ENCODE data around the gene PCDHB1.

Gene PCDHB1

GRCh38 chr5:141050622-141051520, at the start of gene PCDHB1:
PCDHB1 (plus strand) TSS chr5:141051374; CDS start chr5:141051471, 97 bp downstream.
- DNase-seq, result no peak

- no peak for DNase-seq
Observed at GRCh38 chr5:141001446-141001843, 49.7 kb upstream of the PCDHB1 start.

GRCh38 chr5:141001844-141002604, 49.1 kb upstream of the PCDHB1 start:
- no peak for DNase-seq

- DNase-seq, result no peak
Observed at GRCh38 chr5:141002605-141002965, 48.6 kb upstream of the PCDHB1 start.

- no peak for DNase-seq
Observed at GRCh38 chr5:141003031-141003430, 48.1 kb upstream of the PCDHB1 start.

GRCh38 chr5:141003791-141004611, 47.2 kb upstream of the PCDHB1 start:
- DNase-seq, result no peak

GRCh38 chr5:141007791-141008190, 43.4 kb upstream of the PCDHB1 start:
- DNase-seq, result no peak

GRCh38 chr5:141010047-141010793, 41.0 kb upstream of the PCDHB1 start:
- DNase-seq, result no peak

- no peak for DNase-seq
Observed at GRCh38 chr5:141017943-141018342, 33.2 kb upstream of the PCDHB1 start.

GRCh38 chr5:141022384-141022783, 28.8 kb upstream of the PCDHB1 start:
- no peak for DNase-seq

- no peak for DNase-seq
Observed at GRCh38 chr5:141031006-141031405, 20.2 kb upstream of the PCDHB1 start.

GRCh38 chr5:141032626-141033025, 18.5 kb upstream of the PCDHB1 start:
- no peak for DNase-seq

GRCh38 chr5:141039061-141039460, 12.1 kb upstream of the PCDHB1 start:
- DNase-seq, result no peak

- DNase-seq, result no peak
Observed at GRCh38 chr5:141039517-141039916, 11.7 kb upstream of the PCDHB1 start.

- DNase-seq, result no peak
Observed at GRCh38 chr5:141040093-141040770, 10.9 kb upstream of the PCDHB1 start.

- peak in 1 of 2 donors; percentile 34 for DNase-seq
Observed at GRCh38 chr5:141040771-141041426, 10.3 kb upstream of the PCDHB1 start.

- DNase-seq, result no peak
Observed at GRCh38 chr5:141041427-141041785, 9.8 kb upstream of the PCDHB1 start.

GRCh38 chr5:141042555-141042954, 8.6 kb upstream of the PCDHB1 start:
- DNase-seq, result no peak

GRCh38 chr5:141051521-141051866, 320 bp downstream of the PCDHB1 start:
- no peak for DNase-seq

- no peak for DNase-seq
Observed at GRCh38 chr5:141077826-141078225, 26.7 kb downstream of the PCDHB1 start.

- no peak for DNase-seq
Observed at GRCh38 chr5:141082228-141082627, 31.1 kb downstream of the PCDHB1 start.
